HK-2 (cell line): ENCODE data around the gene EPB41L1.
A peak's percentile ranks its signal among the peaks of the same experiment; 100 is the strongest.

Experiments
- DNase-seq: peaks from one replicate; pipeline ENCODE4 v3.0.0-alpha.2; 2018; ENCODE audit not compliant: unreplicated experiment

The EPB41L1 gene

GRCh38 chr20:36225666-36226065 is 71.1 kb downstream of the EPB41L1 start:
- no peak for DNase-seq

GRCh38 chr20:36228770-36229169 is 74.2 kb downstream of the EPB41L1 start:
- no peak for DNase-seq

GRCh38 chr20:36230019-36230418 is 75.5 kb downstream of the EPB41L1 start:
- no peak for DNase-seq

- DNase-seq, result no peak
Measured at GRCh38 chr20:36231331-36231730, 76.8 kb downstream of the EPB41L1 start.

GRCh38 chr20:36234771-36235320 is 80.3 kb downstream of the EPB41L1 start:
- DNase-seq, result no peak

- peak; percentile 86 for DNase-seq
Measured at GRCh38 chr20:36235892-36236785, 81.6 kb downstream of the EPB41L1 start, which contains the start of gene AAR2. AAR2 (plus strand) TSS chr20:36236478; CDS start chr20:36239869, 3,391 bp downstream.

GRCh38 chr20:36236786-36237121 is 82.2 kb downstream of the EPB41L1 start:
- no peak for DNase-seq

- no peak for DNase-seq
Measured at GRCh38 chr20:36237477-36237876, 82.9 kb downstream of the EPB41L1 start.

- DNase-seq, result no peak
Measured at GRCh38 chr20:36238153-36238552, 83.6 kb downstream of the EPB41L1 start.

GRCh38 chr20:36238760-36239159 is 84.2 kb downstream of the EPB41L1 start:
- no peak for DNase-seq

GRCh38 chr20:36240076-36240475 is 85.5 kb downstream of the EPB41L1 start:
- DNase-seq, result no peak

GRCh38 chr20:36241678-36242077 is 87.1 kb downstream of the EPB41L1 start:
- no peak for DNase-seq

GRCh38 chr20:36243726-36244125 is 89.2 kb downstream of the EPB41L1 start:
- no peak for DNase-seq

GRCh38 chr20:36246401-36246800 is 91.9 kb downstream of the EPB41L1 start:
- DNase-seq, result no peak

- no peak for DNase-seq
Measured at GRCh38 chr20:36248836-36249235, 94.3 kb downstream of the EPB41L1 start.

- DNase-seq, result no peak
Measured at GRCh38 chr20:36249450-36249849, 94.9 kb downstream of the EPB41L1 start.

- no peak for DNase-seq
Measured at GRCh38 chr20:36251426-36251825, 96.9 kb downstream of the EPB41L1 start.

GRCh38 chr20:36252511-36252910 is 98.0 kb downstream of the EPB41L1 start:
- DNase-seq, result no peak

GRCh38 chr20:36253036-36253435 is 98.5 kb downstream of the EPB41L1 start:
- DNase-seq, result no peak

- no peak for DNase-seq
Measured at GRCh38 chr20:36254076-36254475, 99.5 kb downstream of the EPB41L1 start.

GRCh38 chr20:36255445-36255844 is 100.9 kb downstream of the EPB41L1 start:
- DNase-seq, result no peak

- DNase-seq, result no peak
Measured at GRCh38 chr20:36259177-36260061, 104.9 kb downstream of the EPB41L1 start.
